Esophagus muscularis mucosa (tissue), 4 donors: ENCODE results near the gene IRF8. TPM values are rescaled to one million over a fixed set of nuclear protein-coding genes. Genes with fewer than 3 reads are reported as not detected.
"Not testable (repeated sequence)": the region's sequence is repeated elsewhere in the genome, so short reads cannot be mapped to it uniquely, and the experiment has no call there.

ENCODE experiments used
- DNase-seq: peaks from one replicate; pipeline ENCODE4 v3.0.0-alpha.2; 2017; ENCODE audit errors: extremely low spot score
- H3K27ac ChIP-seq, 4 donors: fragments of 200-600 bp; sonication (generic); replicated peaks in 1 of 4; 1 replicate in 3 of 4; 2 replicates in 1 of 4; pipeline ENCODE4 v1.5.1; 2016 to 2019; ENCODE audit warnings: mild to moderate bottlenecking in 1 of 4
- H3K27me3 ChIP-seq, 4 donors: fragments of 200-600 bp; sonication (generic); one replicate each; pipeline versions ENCODE4 v1.5.1 to v1.6.0; 2016 to 2019
- H3K36me3 ChIP-seq, 4 donors: fragments of 200-600 bp; sonication (generic); one replicate each; pipeline ENCODE4 v1.5.1; 2016 to 2019
- H3K4me1 ChIP-seq, 4 donors: fragments of 200-600 bp; sonication (generic); one replicate each; pipeline ENCODE4 v1.5.1; 2016 to 2019
- H3K4me3 ChIP-seq, 4 donors: fragments of 200-600 bp; sonication (generic); 1 replicate in 2 of 4; 2 replicates in 2 of 4; pipeline ENCODE4 v1.5.1; 2016 to 2019; ENCODE audit warnings: mild to moderate bottlenecking in 4 of 4, moderate library complexity in 1 of 4
- H3K9me3 ChIP-seq, 4 donors: fragments of 200-600 bp; sonication (generic); 1 replicate in 3 of 4; 2 replicates in 1 of 4; pipeline ENCODE4 v1.5.1; 2016 to 2019
- EP300 ChIP-seq: sonication (generic); formaldehyde crosslinking; IDR thresholded peaks from one replicate; pipeline ENCODE4 v1.6.1; 2017; ENCODE audit warnings: antibody characterized with exemption
- POLR2A ChIP-seq: fragments of 450-650 bp; IDR thresholded peaks from one replicate; pipeline ENCODE4 v1.6.1; 2017; ENCODE audit warnings: antibody characterized with exemption, moderate library complexity, mild to moderate bottlenecking, low read depth
- POLR2AphosphoS5 ChIP-seq, 2 donors: sonication (generic); formaldehyde crosslinking; IDR thresholded peaks; one replicate each; pipeline ENCODE4 v1.6.1; 2017; ENCODE audit warnings: antibody characterized with exemption in 2 of 2
- WGBS: methylation state at CpG from one replicate; pipeline ENCODE4 v1.1.5; 2018; 5-methylcytosine and 5-hydroxymethylcytosine counted together
- intact Hi-C: fragments of 100-400 bp; cut with DNase I; formaldehyde crosslinking; loops from one replicate; pipeline ENCODE4 v1.15.1; 2023
- total RNA-seq, 4 donors: library from RNA; depleted of rRNA; stranded (reverse); fragments of >200 nt; gene quantifications; one replicate each; pipeline versions ENCODE4 v1.1.0 to v1.2.1, GENCODE V29; 2016
- TF ChIP-seq, protein P1 (sequence below), 3 experiments: fragments of 200-600 bp in 2 of 3; fragments of 450-650 bp in 1 of 3; sonication (generic) in 2 of 3; IDR thresholded peaks; one replicate each; pipeline ENCODE4 v1.5.1; 2017 to 2019; ENCODE audit warnings: antibody characterized with exemption in 3 of 3, mild to moderate bottlenecking in 2 of 3, moderate library complexity in 1 of 3

Gene IRF8
- total RNA-seq, 4 donors from 2014 or later, result 5.1 to 12.9 (median 10.4) TPM

DNA sequence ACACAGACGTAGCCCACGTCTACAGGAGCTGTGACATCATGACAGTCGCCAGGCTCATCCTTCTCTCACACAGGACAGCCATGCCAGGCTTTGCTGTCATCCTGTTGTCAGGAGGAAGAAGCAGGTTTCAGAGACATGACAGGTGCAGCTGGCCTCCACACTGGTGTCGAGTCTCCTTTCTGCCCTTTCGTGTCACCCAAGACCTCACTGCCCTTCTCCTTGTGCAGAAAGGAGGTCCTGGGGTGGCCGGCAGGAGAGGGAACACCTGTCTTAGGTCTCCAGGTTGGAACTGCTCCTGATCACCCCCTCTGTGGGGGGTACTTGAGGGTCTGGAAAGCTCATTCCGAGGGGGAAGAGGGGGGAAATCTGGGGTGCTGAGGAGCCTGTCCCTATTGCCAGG lies 41.6 kb upstream of the IRF8 start:
- TF ChIP-seq EP300 (no peak), POLR2A (no peak), POLR2AphosphoS5 (IDR thresholded peaks at IDR 0.05) (no peak)
- TF ChIP-seq, protein P1, sequence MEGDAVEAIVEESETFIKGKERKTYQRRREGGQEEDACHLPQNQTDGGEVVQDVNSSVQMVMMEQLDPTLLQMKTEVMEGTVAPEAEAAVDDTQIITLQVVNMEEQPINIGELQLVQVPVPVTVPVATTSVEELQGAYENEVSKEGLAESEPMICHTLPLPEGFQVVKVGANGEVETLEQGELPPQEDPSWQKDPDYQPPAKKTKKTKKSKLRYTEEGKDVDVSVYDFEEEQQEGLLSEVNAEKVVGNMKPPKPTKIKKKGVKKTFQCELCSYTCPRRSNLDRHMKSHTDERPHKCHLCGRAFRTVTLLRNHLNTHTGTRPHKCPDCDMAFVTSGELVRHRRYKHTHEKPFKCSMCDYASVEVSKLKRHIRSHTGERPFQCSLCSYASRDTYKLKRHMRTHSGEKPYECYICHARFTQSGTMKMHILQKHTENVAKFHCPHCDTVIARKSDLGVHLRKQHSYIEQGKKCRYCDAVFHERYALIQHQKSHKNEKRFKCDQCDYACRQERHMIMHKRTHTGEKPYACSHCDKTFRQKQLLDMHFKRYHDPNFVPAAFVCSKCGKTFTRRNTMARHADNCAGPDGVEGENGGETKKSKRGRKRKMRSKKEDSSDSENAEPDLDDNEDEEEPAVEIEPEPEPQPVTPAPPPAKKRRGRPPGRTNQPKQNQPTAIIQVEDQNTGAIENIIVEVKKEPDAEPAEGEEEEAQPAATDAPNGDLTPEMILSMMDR (IDR thresholded peaks at IDR 0.05), result no peak
- H3K27me3 ChIP-seq, result no peaks in the 10 kb centered on the region
- H3K4me1 ChIP-seq, result no peaks in the 10 kb centered on the region
- no peaks in the 10 kb centered on the region for H3K9me3 ChIP-seq
- DNase-seq, result no peak
- intact Hi-C loops, result no loop called here
- H3K4me3 ChIP-seq, result no peak overlapping the region
- H3K27ac ChIP-seq, result no peak overlapping the region
- 68% methylated on average over 6 of the region's 7 CpGs for WGBS
- no peaks in the 10 kb centered on the region for H3K36me3 ChIP-seq

DNA sequence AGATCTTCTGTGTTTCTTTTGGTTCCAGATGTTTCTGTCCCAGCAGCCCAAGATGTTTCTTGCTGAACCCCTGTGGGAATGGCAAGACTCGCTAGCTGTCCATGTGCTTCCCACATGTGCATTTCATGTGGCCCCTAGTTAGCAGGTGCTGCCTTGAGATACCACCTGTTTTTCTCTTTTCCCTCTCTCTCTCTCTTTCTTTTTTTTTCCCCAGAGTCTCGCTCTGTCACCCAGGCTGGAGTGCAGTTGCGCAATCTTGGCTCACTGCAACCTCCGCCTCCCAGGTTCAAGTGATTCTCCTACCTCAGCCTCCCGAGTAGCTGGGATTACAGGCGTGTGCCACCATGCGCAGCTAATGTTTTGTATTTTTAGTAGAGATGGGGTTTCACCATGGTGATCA lies 40.4 kb upstream of the IRF8 start:
- H3K27ac ChIP-seq, H3K9me3 ChIP-seq, H3K4me1 ChIP-seq, H3K4me3 ChIP-seq, H3K36me3 ChIP-seq, DNase-seq, H3K27me3 ChIP-seq, intact Hi-C loops: not testable (repeated sequence)
- 86% methylated on average over 7 of the region's 7 CpGs for WGBS

DNA sequence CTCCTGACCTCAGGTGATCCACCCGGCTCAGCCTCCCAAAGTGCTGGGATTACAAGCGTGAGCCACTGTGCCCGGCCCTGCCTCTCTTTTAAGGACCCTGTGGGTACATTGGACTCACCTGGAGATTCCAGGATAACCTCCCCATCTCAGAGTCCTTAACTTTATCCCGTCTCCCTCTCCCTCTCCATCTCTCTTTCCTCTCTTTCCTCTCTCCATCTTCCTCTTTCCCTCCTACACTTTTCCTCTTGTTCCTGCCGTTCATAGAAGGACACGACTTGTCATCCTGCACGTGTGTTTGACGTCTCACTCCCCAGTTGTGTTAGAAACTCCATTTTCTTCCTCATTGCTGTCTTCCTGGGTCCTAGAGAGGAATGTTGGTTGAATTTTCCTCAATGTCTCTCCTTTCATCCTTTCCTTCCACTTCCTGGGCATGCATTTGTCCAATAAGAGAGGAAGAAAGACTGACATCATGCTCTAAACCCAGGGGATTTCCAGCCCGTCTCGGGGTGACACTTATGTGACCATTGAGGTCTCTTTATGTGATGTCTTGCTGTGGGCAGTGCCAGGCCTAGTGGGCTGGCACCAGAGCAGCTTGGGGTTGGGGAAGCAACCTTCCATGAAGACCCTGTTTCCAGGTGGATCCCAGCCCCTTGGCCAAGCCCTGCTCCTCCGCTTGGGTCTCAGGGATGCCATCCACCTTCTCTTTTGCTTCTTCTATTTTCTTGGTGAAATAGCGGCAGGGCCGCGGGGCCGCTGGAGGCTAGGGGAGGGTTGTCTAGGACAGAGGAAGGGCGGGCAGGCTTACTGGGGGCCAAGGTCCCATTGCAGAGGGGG lies 39.8 kb upstream of the IRF8 start:
- TF ChIP-seq POLR2AphosphoS5 (IDR thresholded peaks at IDR 0.05), result no peak
- no peak for TF ChIP-seq POLR2A
- no peak for TF ChIP-seq EP300
- TF ChIP-seq, protein P1 (IDR thresholded peaks at IDR 0.05), result no peak
- Histone ChIP-seq H3K27ac (no peak overlapping the region), H3K4me1 (no peaks in the 10 kb centered on the region), H3K4me3 (no peak overlapping the region), H3K9me3 (no peaks in the 10 kb centered on the region), H3K36me3 (no peaks in the 10 kb centered on the region), H3K27me3 (no peaks in the 10 kb centered on the region)
- no peak for DNase-seq
- 84% methylated on average over 16 of the region's 16 CpGs for WGBS
- intact Hi-C loops, result no loop called here

DNA sequence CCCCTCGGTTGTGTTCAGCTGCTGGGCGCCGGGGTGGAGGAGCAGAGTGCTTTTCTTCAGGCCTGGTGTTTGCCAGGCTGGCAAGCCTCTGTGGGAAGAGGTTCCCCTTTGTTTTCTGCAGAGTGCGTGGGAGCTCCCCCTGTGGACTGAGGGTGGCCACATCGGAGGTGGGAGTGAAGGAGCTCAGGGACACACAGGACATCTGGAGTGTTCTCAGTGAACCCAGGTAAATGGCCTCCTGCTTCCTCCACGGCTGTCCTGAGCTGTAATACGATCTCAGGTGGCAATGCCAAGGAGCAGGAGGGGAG lies 39.2 kb upstream of the IRF8 start:
- no peaks in the 10 kb centered on the region for H3K9me3 ChIP-seq
- H3K27me3 ChIP-seq, result no peaks in the 10 kb centered on the region
- no peak for TF ChIP-seq POLR2AphosphoS5 (IDR thresholded peaks at IDR 0.05)
- no peak for TF ChIP-seq EP300
- TF ChIP-seq, protein P1 (IDR thresholded peaks at IDR 0.05), result no peak
- no peak for TF ChIP-seq POLR2A
- no peak overlapping the region for H3K27ac ChIP-seq
- H3K4me3 ChIP-seq, result no peak overlapping the region
- intact Hi-C loops, result no loop called here
- no peak for DNase-seq
- no peaks in the 10 kb centered on the region for H3K4me1 ChIP-seq
- H3K36me3 ChIP-seq, result no peaks in the 10 kb centered on the region
- WGBS, result 76% methylated on average over 5 of the region's 7 CpGs

DNA sequence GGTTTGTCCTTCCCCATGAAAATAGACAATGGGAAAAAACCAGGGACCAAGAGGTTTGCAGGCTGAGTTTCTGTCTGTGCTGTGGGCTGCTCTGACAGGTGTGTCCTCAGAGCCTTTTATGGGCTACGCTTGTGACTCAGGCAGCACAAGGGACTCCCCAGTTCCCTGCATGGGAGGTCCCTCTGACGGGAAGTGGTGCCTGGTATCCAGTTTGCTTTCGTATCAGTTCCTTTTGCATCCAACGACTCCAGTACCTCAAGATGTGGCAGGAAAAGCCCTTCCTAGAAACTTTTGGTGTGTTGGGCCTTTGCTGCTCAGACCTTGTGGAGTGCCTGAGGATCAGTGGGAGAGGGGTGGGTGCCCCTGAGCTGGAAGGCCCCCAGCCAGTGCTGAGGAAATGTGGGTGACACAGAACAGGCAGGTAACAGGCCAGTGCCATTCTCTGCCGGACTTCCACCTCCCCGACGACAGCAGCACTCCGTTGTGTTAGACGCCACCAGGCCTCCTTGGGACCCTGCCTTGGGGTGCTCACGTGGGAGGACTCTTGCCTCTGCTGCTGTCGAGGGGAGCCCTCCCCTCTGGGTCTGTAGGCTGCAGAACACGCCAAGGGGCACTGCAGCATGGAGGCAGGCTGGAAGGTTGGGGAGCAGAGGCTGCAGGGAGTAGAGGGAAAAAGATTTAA lies 38.4 kb upstream of the IRF8 start:
- 59% methylated on average over 5 of the region's 12 CpGs for WGBS
- no peak for DNase-seq

More for the DNA sequence above, 38.4 kb upstream of the IRF8 start:
- H3K4me3 ChIP-seq, result no peak overlapping the region
- H3K36me3 ChIP-seq, result no peaks in the 10 kb centered on the region
- TF ChIP-seq POLR2A (no peak), POLR2AphosphoS5 (IDR thresholded peaks at IDR 0.05) (no peak), EP300 (no peak)
- TF ChIP-seq, protein P1 (IDR thresholded peaks at IDR 0.05), result no peak
- intact Hi-C loops, result no loop called here
- no peak overlapping the region for H3K27ac ChIP-seq
- H3K4me1 ChIP-seq, result no peaks in the 10 kb centered on the region
- H3K27me3 ChIP-seq, result no peaks in the 10 kb centered on the region
- H3K9me3 ChIP-seq, result no peaks in the 10 kb centered on the region
